ELR (cell line): ENCODE data around the gene HBS1L.

Experiments
- DNase-seq: peaks from one replicate; pipeline ENCODE4 v3.0.0-alpha.2; 2015; ENCODE audit warnings: low read depth

The HBS1L gene

DNA sequence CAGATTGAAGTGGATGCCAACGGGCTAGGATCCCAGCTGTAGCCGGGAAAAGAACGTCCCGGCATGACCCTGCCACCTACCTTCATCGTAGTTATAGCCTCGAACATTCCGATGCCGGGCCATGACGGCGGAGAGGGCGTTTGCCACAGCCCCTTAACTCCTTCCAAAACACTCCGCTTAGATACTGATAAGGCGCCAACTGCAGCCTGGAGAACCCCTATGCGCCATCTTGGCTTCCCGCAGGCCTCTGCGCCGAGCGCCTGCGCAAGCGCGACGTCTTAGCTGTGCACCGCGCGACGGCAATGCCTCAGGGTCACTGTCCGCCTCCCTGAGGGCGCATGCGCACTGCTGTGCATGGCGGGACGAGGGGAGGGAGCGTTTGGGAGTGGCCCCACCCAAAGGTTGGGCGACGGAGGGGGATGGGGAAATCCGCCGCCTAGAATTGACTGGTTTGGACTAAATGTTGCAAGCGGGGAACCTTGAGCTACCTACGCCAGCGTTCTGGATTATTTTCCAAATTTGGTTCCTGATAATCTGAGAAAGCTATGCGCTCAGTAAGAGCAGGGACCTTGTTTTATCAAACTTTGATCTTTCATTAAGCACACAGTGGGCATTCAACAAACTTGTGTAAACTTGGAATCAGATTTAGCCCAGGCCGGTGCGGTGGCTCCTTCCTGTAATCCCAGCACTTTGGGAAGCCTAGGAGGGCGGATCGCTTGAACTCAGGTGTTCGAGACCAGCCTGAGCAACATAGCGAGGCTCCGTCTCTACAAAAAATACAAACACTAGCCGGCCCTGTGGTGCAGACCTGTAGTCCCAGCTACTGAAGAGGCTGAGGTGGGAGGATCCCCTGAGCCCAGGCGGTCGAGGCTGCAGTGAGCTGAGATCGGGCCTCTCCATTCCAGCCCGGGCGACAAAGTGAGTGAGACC is at the start of gene HBS1L:
TSS of gene HBS1L (minus strand) at position 254 of the 930 bp plus-strand sequence. CDS start at position 123, 131 bp downstream.
- DNase-seq: peak; percentile 96

- DNase-seq: no peak
Measured at GRCh38 chr6:135104199-135104598, 49.6 kb upstream of the HBS1L start.

- DNase-seq: no peak
Measured at GRCh38 chr6:135102191-135102590, 47.6 kb upstream of the HBS1L start.

GRCh38 chr6:135097172-135097571 is 42.5 kb upstream of the HBS1L start:
- DNase-seq: no peak

DNA sequence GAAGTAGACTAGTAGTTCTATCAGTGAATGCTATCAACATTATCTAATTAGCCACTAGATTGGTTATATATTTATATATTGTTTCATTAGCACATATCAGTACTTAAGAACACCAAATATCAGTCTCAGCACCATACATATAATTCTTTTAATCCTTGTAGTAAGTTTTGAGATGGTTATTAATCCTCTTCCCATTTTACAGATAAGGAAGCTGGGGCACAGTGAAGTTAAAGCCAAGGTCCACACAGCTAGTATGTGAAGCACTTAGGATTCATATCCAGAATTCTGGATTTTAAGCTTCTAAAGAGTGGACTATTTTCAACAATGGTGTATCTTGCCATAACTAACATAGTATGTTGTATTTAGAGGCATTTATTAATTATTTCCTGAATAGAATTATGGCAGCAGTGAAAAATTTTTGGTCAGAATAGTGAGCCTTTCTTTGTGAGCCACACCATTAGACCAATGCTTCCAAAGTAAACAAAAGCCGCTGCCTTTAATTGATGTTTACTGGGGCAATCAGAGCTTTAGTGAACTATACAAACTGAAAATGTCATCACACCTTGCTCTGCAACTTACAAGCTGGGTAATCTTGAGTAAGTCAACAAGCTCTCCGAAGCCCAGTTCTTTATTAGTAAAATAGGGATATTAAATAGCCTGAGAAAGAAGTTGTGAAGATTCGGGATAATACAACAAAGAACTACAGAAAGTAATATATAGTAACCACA is 41.9 kb upstream of the HBS1L start:
- DNase-seq: no peak

- no peak for DNase-seq
Measured at GRCh38 chr6:135095716-135096115, 41.1 kb upstream of the HBS1L start.

DNA sequence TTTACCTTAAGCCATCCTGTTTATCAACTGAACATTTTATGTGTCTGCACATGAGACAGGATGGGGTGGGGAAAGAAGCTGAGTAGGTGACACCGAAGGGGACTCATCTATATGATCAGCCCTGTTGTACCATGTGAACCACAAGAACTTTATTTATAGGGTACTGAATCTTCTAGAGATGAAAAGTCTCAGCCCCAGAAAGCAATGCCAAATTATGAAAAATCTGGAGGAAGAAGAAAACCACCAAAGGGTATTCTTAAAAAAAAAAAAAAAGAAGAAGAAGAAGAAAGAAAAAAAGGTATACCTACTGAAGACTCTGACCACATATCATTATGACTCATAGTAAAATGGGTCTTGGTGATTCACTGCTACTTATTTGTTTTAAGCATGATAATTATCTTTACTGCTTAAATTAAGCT is 39.8 kb upstream of the HBS1L start:
- DNase-seq: peak; percentile 56

GRCh38 chr6:135093578-135093977 is 39.0 kb upstream of the HBS1L start:
- no peak for DNase-seq

DNA sequence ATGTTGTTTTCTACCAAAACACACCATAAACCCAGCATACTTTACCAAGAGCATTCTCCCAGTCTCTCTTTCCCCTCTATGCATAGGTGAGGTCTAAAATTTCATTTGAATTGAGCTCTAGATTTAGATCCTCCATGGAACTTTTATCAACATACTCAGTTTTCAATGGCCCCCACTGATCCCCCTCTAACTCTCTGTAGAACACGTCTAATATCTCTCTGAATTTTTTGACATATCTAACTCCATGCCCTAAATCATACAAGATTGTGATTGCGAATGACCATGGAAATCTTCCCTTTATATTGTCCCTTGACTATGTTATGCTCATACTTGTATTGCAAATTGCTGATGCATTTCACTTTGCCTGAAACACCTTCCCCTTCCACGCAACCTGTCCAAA is 38.1 kb upstream of the HBS1L start:
- no peak for DNase-seq

- DNase-seq: no peak
Measured at GRCh38 chr6:135090819-135091218, 36.2 kb upstream of the HBS1L start.

- DNase-seq: no peak
Measured at GRCh38 chr6:135089901-135090300, 35.3 kb upstream of the HBS1L start.

GRCh38 chr6:135088818-135089809 is 34.5 kb upstream of the HBS1L start:
- DNase-seq: peak; percentile 82

- no peak for DNase-seq
Measured at GRCh38 chr6:135088281-135088680, 33.7 kb upstream of the HBS1L start.

DNA sequence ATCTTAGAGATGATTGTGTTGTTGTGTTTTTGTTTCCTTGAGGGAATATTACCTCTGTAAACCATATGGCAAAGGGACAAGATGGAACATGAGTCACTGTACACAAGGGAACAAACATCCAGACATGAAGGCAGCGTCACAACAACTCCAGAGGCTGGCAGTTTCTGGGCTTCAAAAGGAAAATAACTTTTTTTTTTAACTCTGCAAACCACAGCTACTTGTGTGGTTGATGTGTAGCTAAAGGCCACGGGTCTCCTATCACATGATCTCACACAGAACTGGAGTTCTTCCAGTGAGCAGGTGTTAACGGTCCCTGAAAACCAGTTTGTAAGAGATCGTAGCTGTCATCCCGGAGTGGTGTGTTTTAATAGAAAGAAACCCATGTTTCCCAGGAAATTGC is 33.2 kb upstream of the HBS1L start:
- DNase-seq: no peak

GRCh38 chr6:135087403-135087802 is 32.8 kb upstream of the HBS1L start:
- peak; percentile 15 for DNase-seq

DNA sequence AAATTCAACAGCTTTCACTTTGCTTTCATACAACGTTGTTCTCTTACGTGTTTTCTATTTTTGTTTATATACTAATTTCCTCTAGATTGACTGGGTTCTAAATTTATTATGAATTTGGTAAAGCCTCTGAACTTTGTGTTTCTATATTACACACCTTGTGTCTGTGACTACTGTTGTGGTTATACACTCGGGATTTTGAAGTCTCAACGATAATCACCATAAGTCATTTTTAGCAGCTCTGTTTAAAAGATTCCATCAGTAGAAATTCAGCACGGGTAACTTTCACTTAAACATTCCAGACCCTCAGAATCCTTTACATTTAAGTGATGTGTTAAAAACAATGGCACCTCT is 31.8 kb upstream of the HBS1L start:
- DNase-seq: no peak

DNA sequence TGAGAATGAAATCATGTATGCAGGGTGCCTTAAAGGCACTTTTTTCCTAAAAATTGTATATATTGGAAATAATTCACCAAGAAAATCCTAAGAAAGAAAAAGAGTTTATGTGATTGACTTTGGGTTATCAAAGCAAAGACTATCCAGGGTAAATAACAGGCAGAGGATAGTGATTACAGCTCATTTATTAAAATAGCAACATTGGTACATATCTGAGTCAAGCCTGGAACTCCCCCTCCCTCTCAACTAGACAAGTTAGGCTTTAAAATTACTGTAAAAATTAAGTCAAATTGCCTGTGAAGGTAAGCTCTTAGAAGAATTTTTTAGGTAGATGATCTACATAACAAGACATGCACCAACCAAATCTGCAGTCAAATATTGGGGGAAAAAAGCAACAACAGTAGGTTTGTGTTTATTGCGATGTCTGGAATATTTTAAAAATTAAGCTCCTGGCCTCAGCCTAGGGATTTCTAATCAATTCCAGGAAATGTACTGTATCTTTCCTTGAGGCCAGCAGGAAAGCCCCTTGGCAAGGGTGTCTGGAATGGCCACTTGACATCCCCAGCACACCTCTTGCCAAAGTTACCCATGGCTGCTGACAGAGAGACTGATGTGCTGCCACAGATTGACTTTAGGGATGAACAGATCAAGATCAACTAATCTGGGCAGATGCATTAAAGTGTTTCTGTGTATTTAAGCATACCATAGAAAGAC is 31.2 kb upstream of the HBS1L start:
- DNase-seq: no peak

GRCh38 chr6:135084916-135085269 is 30.3 kb upstream of the HBS1L start:
- no peak for DNase-seq

DNA sequence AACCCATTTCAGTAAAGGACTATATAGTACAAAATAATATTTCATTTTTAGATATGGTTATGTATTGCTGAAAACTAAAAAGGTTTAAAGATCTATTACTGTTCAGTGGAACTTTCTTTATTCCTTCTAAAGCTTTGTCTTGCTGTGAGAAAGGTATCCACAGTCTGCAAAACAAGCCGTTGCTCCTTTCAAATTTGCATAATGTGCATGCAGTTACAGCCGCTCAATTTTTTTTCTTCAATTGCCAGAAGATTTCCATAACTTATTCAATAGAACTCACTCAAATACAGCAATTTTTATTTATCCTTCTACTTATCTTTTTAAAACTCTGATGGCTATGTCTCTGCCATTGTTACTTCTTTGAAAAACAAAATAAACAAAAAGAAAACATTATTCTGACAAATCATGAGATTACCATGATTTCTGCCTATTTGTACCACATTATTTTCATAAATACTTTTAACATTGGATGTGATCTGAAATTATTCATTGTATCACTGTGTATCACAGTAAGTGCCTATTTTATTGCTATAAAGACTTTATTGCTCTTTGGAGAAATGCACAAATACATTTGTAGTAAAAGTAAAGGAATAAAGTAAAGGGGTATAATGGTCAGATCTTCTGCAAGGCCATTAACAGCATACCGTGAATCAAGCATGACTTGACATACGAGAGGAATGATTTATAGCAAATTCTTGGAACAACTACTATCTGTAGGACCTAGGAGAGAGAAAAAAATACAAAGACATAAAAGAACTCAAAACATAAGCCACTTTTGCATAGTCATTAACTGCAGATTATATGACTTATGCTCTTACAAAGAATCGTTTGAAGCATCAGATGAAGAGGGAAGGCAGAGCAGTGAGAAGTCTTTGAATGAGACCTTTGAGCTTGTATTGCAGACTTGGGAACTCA is 29.6 kb upstream of the HBS1L start:
- DNase-seq: no peak

DNA sequence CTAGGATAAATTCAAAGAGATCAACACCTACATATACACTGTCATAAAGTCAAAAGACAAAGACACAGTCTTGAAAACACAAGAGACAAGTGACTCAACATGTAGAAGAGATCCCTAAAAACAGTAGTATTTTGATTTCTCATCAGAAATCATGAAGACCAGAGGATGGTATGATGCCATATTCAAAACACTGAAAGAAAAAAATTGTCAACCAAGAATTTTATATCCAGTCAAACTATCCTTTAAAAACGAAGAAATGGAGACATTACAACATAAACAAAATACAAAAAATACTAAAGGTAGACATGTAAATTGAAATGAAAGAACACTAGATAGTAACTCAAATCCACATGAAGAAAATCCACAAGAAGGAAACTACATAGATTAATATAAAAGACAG is 27.3 kb upstream of the HBS1L start:
- no peak for DNase-seq
